T47D (cell line): ENCODE data around the gene CASP8AP2.

Experiments
- DNase-seq, 2 experiments: peaks; one replicate each; pipeline versions ENCODE4 v3.0.0 to v3.0.0-alpha.2; 2011 to 2012; ENCODE audit warnings: low read depth in 1 of 2, low spot score in 1 of 2
- JUND ChIP-seq: IDR thresholded peaks from 2 replicates; pipeline ENCODE4 v1.6.1; 2012; ENCODE audit warnings: low read depth
- in situ Hi-C: cut with HindIII; loops from 2 replicates; pipeline ENCODE4 v1.10.0; 2016; ENCODE audit warnings: low sequenced_read_pairs, low pct_unique_long_range_greater_than_20kb

The CASP8AP2 gene

GRCh38 chr6:89917216-89917615, 87.5 kb downstream of the CASP8AP2 start:
- DNase-seq: no peak
- in situ Hi-C loops: no loop called here
- TF ChIP-seq JUND: no peak

GRCh38 chr6:89917801-89918366, 88.2 kb downstream of the CASP8AP2 start:
- in situ Hi-C loops: no loop called here
- TF ChIP-seq JUND: no peak
- DNase-seq: no peak
